Activated CD8-positive, alpha-beta memory T cell treated with anti-CD3 and anti-CD28 coated beads for 36 hours (primary cell): ENCODE data around the gene JAKMIP1. TPM values are rescaled to one million over a fixed set of nuclear protein-coding genes. Genes with fewer than 3 reads are reported as not detected.

ENCODE experiments used
- CTCF ChIA-PET: fragments of 350-600 bp; sonication (Branson Sonifier 250); formaldehyde crosslinking; loops from one replicate; lab custom pipeline; 2021; ENCODE audit warnings: antibody characterized with exemption; lab: Charles Lee
- POLR2A ChIA-PET: fragments of 350-600 bp; sonication (Branson Sonifier 250); formaldehyde crosslinking; loops from one replicate; lab custom pipeline; 2021; ENCODE audit warnings: antibody characterized with exemption; lab: Charles Lee
- total RNA-seq, 2 experiments: library from RNA; stranded (reverse); gene quantifications; one replicate each; pipeline ENCODE4 v1.2.3, GENCODE V29; 2021

JAKMIP1 gene
- total RNA-seq, 2 experiments from 2014 or later = 12.4 to 12.5 TPM

- CTCF ChIA-PET = no interaction called here
- POLR2A ChIA-PET = no interaction called here
Measured at GRCh38 chr4:6065934-6066590, 134.3 kb downstream of the JAKMIP1 start.

GRCh38 chr4:6065166-6065565 is 135.2 kb downstream of the JAKMIP1 start:
- ChIA-PET CTCF (no interaction called here), POLR2A (no interaction called here)

- CTCF ChIA-PET = no interaction called here
Measured at GRCh38 chr4:6064383-6064782, 136.0 kb downstream of the JAKMIP1 start.

GRCh38 chr4:6063684-6064083 is 136.7 kb downstream of the JAKMIP1 start:
- CTCF ChIA-PET = no interaction called here

More at GRCh38 chr4:6064383-6064782, 136.0 kb downstream of the JAKMIP1 start:
- POLR2A ChIA-PET = no interaction called here

GRCh38 chr4:6062133-6062532 is 138.2 kb downstream of the JAKMIP1 start:
- POLR2A ChIA-PET = no interaction called here
- CTCF ChIA-PET = no interaction called here

More at GRCh38 chr4:6063684-6064083, 136.7 kb downstream of the JAKMIP1 start:
- POLR2A ChIA-PET = no interaction called here

GRCh38 chr4:6059375-6059805 is 141.0 kb downstream of the JAKMIP1 start:
- ChIA-PET POLR2A (no interaction called here), CTCF (no interaction called here)

- ChIA-PET POLR2A (no interaction called here), CTCF (no interaction called here)
Measured at GRCh38 chr4:6058531-6059374, 141.6 kb downstream of the JAKMIP1 start.

- ChIA-PET CTCF (no interaction called here), POLR2A (no interaction called here)
Measured at GRCh38 chr4:6056976-6057766, 143.2 kb downstream of the JAKMIP1 start.

GRCh38 chr4:6055436-6055835 is 144.9 kb downstream of the JAKMIP1 start:
- ChIA-PET CTCF (no interaction called here), POLR2A (no interaction called here)

GRCh38 chr4:6055030-6055429 is 145.3 kb downstream of the JAKMIP1 start:
- POLR2A ChIA-PET = no interaction called here
- CTCF ChIA-PET = no interaction called here

GRCh38 chr4:6054162-6054922 is 146.0 kb downstream of the JAKMIP1 start:
- ChIA-PET CTCF (no interaction called here), POLR2A (no interaction called here)

GRCh38 chr4:6052679-6053078 is 147.7 kb downstream of the JAKMIP1 start:
- POLR2A ChIA-PET = no interaction called here
- CTCF ChIA-PET = no interaction called here

GRCh38 chr4:6050551-6050950 is 149.8 kb downstream of the JAKMIP1 start:
- CTCF ChIA-PET = no interaction called here
- POLR2A ChIA-PET = no interaction called here

GRCh38 chr4:6049985-6050384 is 150.4 kb downstream of the JAKMIP1 start:
- CTCF ChIA-PET = no interaction called here
- POLR2A ChIA-PET = no interaction called here

- CTCF ChIA-PET = no interaction called here
- POLR2A ChIA-PET = no interaction called here
Measured at GRCh38 chr4:6049278-6049677, 151.1 kb downstream of the JAKMIP1 start.

GRCh38 chr4:6048537-6048936 is 151.8 kb downstream of the JAKMIP1 start:
- POLR2A ChIA-PET = no interaction called here
- CTCF ChIA-PET = interaction anchor here (0.7 kb wide), 1 partner anchor 367 kb away, joined by 3 read pairs; no protein-coding TSS in a partner anchor

- POLR2A ChIA-PET = no interaction called here
- CTCF ChIA-PET = no interaction called here
Measured at GRCh38 chr4:6047130-6047673, 153.1 kb downstream of the JAKMIP1 start.

- POLR2A ChIA-PET = no interaction called here
- CTCF ChIA-PET = no interaction called here
Measured at GRCh38 chr4:6046526-6047129, 153.7 kb downstream of the JAKMIP1 start.

GRCh38 chr4:6044805-6045204 is 155.5 kb downstream of the JAKMIP1 start:
- POLR2A ChIA-PET = no interaction called here
- CTCF ChIA-PET = no interaction called here
